ENCODE results near the gene TOX3. TPM values are rescaled to one million over a fixed set of nuclear protein-coding genes. Genes with fewer than 3 reads are reported as not detected.

TOX3 gene
- total RNA-seq, 2 donors from 2014 or later, result not detected

- Histone ChIP-seq H3K9me3 (no peaks in the 10 kb centered on the region), H3K4me1 (no peaks in the 10 kb centered on the region), H3K4me3 (no peak overlapping the region), H3K36me3 (no peaks in the 10 kb centered on the region), H3K27ac (no peak overlapping the region), H3K27me3 (no peaks in the 10 kb centered on the region)
- no peak for DNase-seq (ENCODE audit: low spot score)
- TF ChIP-seq CTCF (IDR thresholded peaks at IDR 0.05), result no peak
These were observed 52.3 kb downstream of the TOX3 start for GRCh38 chr16:52494621-52495020.

GRCh38 chr16:52494145-52494544, 52.8 kb downstream of the TOX3 start:
- H3K4me1 ChIP-seq, result no peaks in the 10 kb centered on the region
- no peak overlapping the region for H3K4me3 ChIP-seq
- no peaks in the 10 kb centered on the region for H3K36me3 ChIP-seq
- DNase-seq (ENCODE audit: low spot score), result no peak
- no peak for TF ChIP-seq CTCF (IDR thresholded peaks at IDR 0.05)
- H3K27me3 ChIP-seq, result no peaks in the 10 kb centered on the region
- no peak overlapping the region for H3K27ac ChIP-seq
- H3K9me3 ChIP-seq, result no peaks in the 10 kb centered on the region

GRCh38 chr16:52492789-52493357, 54.1 kb downstream of the TOX3 start:
- no peaks in the 10 kb centered on the region for H3K9me3 ChIP-seq
- no peak overlapping the region for H3K4me3 ChIP-seq
- H3K27ac ChIP-seq, result no peak overlapping the region
- no peak for TF ChIP-seq CTCF (IDR thresholded peaks at IDR 0.05)
- no peak for DNase-seq (ENCODE audit: low spot score)
- no peaks in the 10 kb centered on the region for H3K36me3 ChIP-seq
- H3K27me3 ChIP-seq, result no peaks in the 10 kb centered on the region
- no peaks in the 10 kb centered on the region for H3K4me1 ChIP-seq

GRCh38 chr16:52491216-52491615, 55.7 kb downstream of the TOX3 start:
- no peak overlapping the region for H3K4me3 ChIP-seq
- no peaks in the 10 kb centered on the region for H3K4me1 ChIP-seq
- DNase-seq (ENCODE audit: low spot score), result no peak
- no peak for TF ChIP-seq CTCF (IDR thresholded peaks at IDR 0.05)
- H3K27me3 ChIP-seq, result no peaks in the 10 kb centered on the region
- no peaks in the 10 kb centered on the region for H3K36me3 ChIP-seq
- H3K9me3 ChIP-seq, result no peaks in the 10 kb centered on the region
- no peak overlapping the region for H3K27ac ChIP-seq

GRCh38 chr16:52489894-52490293, 57.0 kb downstream of the TOX3 start:
- H3K36me3 ChIP-seq, result no peaks in the 10 kb centered on the region
- no peak overlapping the region for H3K27ac ChIP-seq
- no peak for DNase-seq (ENCODE audit: low spot score)
- H3K27me3 ChIP-seq, result no peaks in the 10 kb centered on the region
- H3K4me3 ChIP-seq, result no peak overlapping the region
- no peak for TF ChIP-seq CTCF (IDR thresholded peaks at IDR 0.05)
- no peaks in the 10 kb centered on the region for H3K4me1 ChIP-seq
- H3K9me3 ChIP-seq, result no peaks in the 10 kb centered on the region

- no peak for TF ChIP-seq CTCF (IDR thresholded peaks at IDR 0.05)
- no peak for DNase-seq (ENCODE audit: low spot score)
- H3K27ac ChIP-seq, result no peak overlapping the region
- H3K36me3 ChIP-seq, result no peaks in the 10 kb centered on the region
- no peaks in the 10 kb centered on the region for H3K27me3 ChIP-seq
- H3K4me1 ChIP-seq, result no peaks in the 10 kb centered on the region
- no peaks in the 10 kb centered on the region for H3K9me3 ChIP-seq
- no peak overlapping the region for H3K4me3 ChIP-seq
These were observed 58.1 kb downstream of the TOX3 start for GRCh38 chr16:52488837-52489289.

Data from right atrium auricular region (tissue), 2 donors.